Transverse colon (tissue), 4 donors: ENCODE data around the gene GLS.

Experiments
- CTCF ChIP-seq, 5 experiments: fragments of 200-600 bp in 3 of 5; fragments of 450-650 bp in 2 of 5; sonication (generic) in 3 of 5; IDR thresholded peaks; 1 replicate in 2 of 5; 2 replicates in 3 of 5; pipeline ENCODE4 v1.5.1; 2016 to 2017; ENCODE audit warnings: antibody characterized with exemption in 5 of 5, inconsistent platforms in 3 of 5, mild to moderate bottlenecking in 2 of 5, moderate library complexity in 1 of 5
- EP300 ChIP-seq: sonication (generic); formaldehyde crosslinking; IDR thresholded peaks from one replicate; pipeline ENCODE4 v1.6.1; 2017; ENCODE audit warnings: antibody characterized with exemption, low read depth
- POLR2A ChIP-seq: fragments of 450-650 bp; IDR thresholded peaks from one replicate; pipeline ENCODE4 v1.6.1; 2016; ENCODE audit warnings: antibody characterized with exemption, mild to moderate bottlenecking, moderate library complexity
- POLR2AphosphoS5 ChIP-seq, 3 donors: sonication (generic); formaldehyde crosslinking; IDR thresholded peaks; one replicate each; pipeline ENCODE4 v1.6.1; 2016; ENCODE audit warnings: antibody characterized with exemption in 3 of 3

DNA sequence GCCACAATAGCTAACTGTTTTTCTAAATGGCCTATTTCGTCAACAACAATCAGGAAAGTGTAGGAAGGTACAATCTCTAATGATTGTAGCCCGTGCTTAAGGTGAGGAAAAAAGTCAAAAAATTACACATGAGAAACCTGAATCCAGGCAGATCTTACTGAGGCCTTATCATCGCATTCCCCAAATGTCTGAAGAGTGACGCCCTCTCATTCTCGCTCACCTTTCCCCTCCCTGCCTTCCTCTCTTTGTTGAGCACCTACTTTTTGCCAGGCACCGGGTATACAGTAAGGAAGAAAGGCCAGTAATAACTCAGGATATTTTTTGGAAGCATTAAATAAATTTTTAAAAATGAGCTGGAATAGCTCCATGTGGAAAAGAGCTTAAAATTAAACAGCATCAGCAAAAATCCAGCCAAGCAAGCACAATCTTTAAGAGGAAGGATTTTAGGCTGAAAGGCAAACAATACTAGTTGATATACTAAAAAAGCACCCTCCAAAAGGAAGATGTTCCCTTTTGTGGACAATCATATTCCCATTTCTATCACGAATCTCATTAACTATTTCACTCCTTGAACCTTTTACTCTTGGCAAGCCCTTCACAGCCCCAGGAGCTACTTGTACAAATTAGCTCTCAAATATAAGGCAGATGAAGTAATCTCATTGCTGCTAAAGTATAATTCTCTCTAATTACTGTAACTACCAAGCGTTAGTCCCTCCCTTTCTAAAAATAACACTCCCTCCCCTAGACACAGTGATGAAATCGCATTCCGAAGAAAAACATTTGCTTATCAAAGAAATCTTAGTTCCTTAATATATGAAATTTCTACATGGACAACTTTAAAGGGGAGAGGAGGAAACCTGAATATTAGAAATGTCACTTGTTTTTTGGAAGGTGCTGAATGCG, 93.4 kb downstream of the GLS start:
- TF ChIP-seq POLR2AphosphoS5 (IDR thresholded peaks at IDR 0.05) (no peak), CTCF (IDR thresholded peaks at IDR 0.05) (no peak), POLR2A (no peak), EP300 (no peak)
